T-helper 2 cell treated with Interferon-gamma antibody and Interleukin-4, amounts not matched to agents 5 μg/mL and 100 μg/mL, for 36 hours (primary cell): Measurements from ENCODE around the gene COL16A1.

Experiments used
- DNase-seq: peaks from one replicate; pipeline ENCODE4 v3.0.0; 2021; ENCODE audit warnings: low spot score
- H3K27ac Mint-ChIP-seq: one replicate; pipeline ENCODE4 v1.8.0; 2021; ENCODE audit warnings: mild to moderate bottlenecking, mixed read lengths
- H3K27me3 Mint-ChIP-seq: one replicate; pipeline ENCODE4 v1.8.0; 2021; ENCODE audit warnings: low read depth, mixed read lengths
- H3K36me3 Mint-ChIP-seq: one replicate; pipeline ENCODE4 v1.8.0; 2021; ENCODE audit warnings: low read depth, mixed read lengths
- H3K4me1 Mint-ChIP-seq: one replicate; pipeline ENCODE4 v1.8.0; 2021; ENCODE audit warnings: low read depth, mixed read lengths
- H3K4me3 Mint-ChIP-seq: one replicate; pipeline ENCODE4 v1.8.0; 2022; ENCODE audit warnings: mild to moderate bottlenecking, moderate library complexity, mixed read lengths
- H3K9me3 Mint-ChIP-seq: one replicate; pipeline ENCODE4 v1.8.0; 2021; ENCODE audit warnings: mixed read lengths

The COL16A1 gene

DNA sequence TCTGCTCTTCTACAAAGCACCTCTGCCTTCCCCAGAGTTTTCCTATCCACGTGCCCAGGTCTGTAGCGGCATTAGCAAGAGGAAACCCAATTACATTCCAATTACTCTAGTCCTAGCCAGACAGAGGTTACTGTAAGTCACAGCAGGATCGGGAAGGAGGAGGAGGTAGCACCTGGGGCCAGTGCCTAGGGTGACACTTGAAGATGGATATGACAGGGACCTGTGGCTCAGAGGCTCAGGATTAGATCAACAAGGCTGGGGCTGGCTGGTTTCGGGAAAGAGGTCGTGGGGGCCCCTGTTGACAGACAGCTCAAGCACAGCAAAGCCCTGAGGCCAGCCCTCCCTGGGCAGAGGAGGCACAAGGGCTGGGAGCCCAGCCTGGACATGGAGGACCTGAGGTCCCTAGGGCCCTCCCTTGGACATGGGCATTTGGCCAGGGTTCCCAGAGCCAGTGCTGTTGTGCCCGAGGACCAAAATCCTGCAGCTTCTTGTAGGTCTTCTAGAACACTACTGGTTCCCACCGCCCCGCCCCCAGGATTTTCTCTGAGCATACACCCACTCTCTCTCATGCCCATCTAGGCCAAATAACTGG is 89.3 kb downstream of the COL16A1 start:
- peaks cover 28% of the 10 kb centered on the region for H3K27me3 Mint-ChIP-seq
- H3K4me3 Mint-ChIP-seq = no peak overlapping the region
- no peaks in the 10 kb centered on the region for H3K36me3 Mint-ChIP-seq
- peaks cover 2% of the 10 kb centered on the region for H3K4me1 Mint-ChIP-seq
- no peaks in the 10 kb centered on the region for H3K9me3 Mint-ChIP-seq
- DNase-seq = no peak
- H3K27ac Mint-ChIP-seq = no peak overlapping the region

DNA sequence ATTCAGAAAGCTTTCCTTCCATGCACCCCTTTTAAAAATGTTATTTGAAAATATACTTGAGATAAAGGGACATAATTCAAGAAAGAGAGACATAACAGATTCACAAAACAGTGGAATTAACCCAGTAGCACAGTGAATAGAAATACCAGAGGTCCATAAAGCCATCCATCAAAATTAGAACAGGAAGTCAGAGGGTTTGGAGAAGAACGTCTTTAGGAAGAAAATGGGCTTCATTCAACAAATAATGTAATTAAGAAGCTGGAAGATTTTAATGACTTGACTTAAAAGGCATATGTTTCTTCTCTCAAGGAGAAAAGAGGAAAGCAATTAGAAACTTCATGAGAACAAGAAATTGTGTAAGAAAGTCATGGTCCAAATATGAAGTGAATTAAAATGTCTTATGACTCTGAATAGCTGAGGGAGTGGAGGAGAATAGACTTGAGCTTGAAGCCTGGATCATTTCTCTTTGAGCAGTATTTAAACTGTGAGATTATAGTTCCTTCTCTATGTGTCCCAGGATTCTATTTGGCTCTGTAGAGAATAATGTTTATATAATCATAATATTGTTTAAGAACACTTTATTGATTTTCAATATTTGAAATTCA is 94.2 kb downstream of the COL16A1 start:
- DNase-seq = no peak
- no peaks in the 10 kb centered on the region for H3K9me3 Mint-ChIP-seq
- H3K27me3 Mint-ChIP-seq = peaks cover 11% of the 10 kb centered on the region
- peaks cover 8% of the 10 kb centered on the region for H3K4me1 Mint-ChIP-seq
- H3K27ac Mint-ChIP-seq = no peak overlapping the region
- no peak overlapping the region for H3K4me3 Mint-ChIP-seq
- no peaks in the 10 kb centered on the region for H3K36me3 Mint-ChIP-seq

GRCh38 chr1:31607360-31607759 is 96.5 kb downstream of the COL16A1 start:
- no peak overlapping the region for H3K27ac Mint-ChIP-seq
- no peaks in the 10 kb centered on the region for H3K9me3 Mint-ChIP-seq
- no peak overlapping the region for H3K4me3 Mint-ChIP-seq

DNA sequence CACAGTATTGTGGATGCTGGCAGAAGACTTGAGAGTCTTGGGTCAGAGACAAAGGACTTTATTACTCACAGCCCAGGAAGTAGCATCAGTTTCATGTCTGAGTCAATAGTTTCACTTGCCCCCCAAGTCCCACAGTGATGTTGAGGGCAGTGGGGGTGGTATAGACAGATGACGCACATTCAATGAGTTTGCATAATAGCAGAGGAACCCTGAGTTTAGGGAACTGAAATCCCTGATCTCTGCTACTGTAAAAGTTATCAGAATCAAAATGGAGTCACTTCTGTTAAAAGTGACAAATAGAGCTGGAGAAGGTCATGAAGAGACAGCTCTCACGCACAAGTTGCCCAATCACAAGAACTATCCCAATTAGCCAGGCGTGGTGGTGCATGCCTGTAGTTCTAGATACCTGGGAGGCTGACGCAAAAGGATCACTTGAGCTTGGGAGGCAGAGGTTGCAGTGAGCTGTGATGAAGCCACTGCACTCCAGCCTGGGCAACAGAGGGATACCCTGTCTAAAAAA is 97.8 kb downstream of the COL16A1 start:
- Mint-ChIP-seq H3K9me3 (no peaks in the 10 kb centered on the region), H3K27ac (no peak overlapping the region), H3K4me1 (peaks cover 8% of the 10 kb centered on the region), H3K4me3 (no peak overlapping the region), H3K36me3 (no peaks in the 10 kb centered on the region), H3K27me3 (peaks cover 8% of the 10 kb centered on the region)
- DNase-seq = peak; percentile 61

More at GRCh38 chr1:31607360-31607759, 96.5 kb downstream of the COL16A1 start:
- DNase-seq = no peak
- peaks cover 8% of the 10 kb centered on the region for H3K4me1 Mint-ChIP-seq
- H3K36me3 Mint-ChIP-seq = no peaks in the 10 kb centered on the region
- H3K27me3 Mint-ChIP-seq = peaks cover 9% of the 10 kb centered on the region
